RWPE2 (cell line): ENCODE results near the gene MIPOL1.

ENCODE experiments used
- ATAC-seq: fragments of 200-7000 bp; cut with Tn5 transposase; 3 replicates; pipeline ENCODE4 v1.9.1; 2021; ENCODE audit warnings: low read depth
- DNase-seq: peaks from one replicate; pipeline ENCODE4 v3.0.0-alpha.2; 2020; ENCODE audit warnings: low spot score
- H3K27ac ChIP-seq: fragments of 450-650 bp; 2 replicates; pipeline ENCODE4 v1.5.1; 2017; ENCODE audit warnings: mild to moderate bottlenecking; ENCODE audit not compliant: poor library complexity, severe bottlenecking
- H3K27me3 ChIP-seq: fragments of 250-450 bp; sonication (Bioruptor Pico); 2 replicates; pipeline ENCODE4 v1.5.1; 2021; ENCODE audit warnings: mild to moderate bottlenecking, moderate library complexity; ENCODE audit not compliant: insufficient read depth, poor library complexity, severe bottlenecking
- H3K36me3 ChIP-seq: fragments of 250-450 bp; sonication (Bioruptor Pico); 2 replicates; pipeline ENCODE4 v1.5.1; 2020; ENCODE audit warnings: low read depth, mild to moderate bottlenecking, moderate library complexity
- H3K4me1 ChIP-seq: fragments of 250-450 bp; sonication (Bioruptor Pico); 2 replicates; pipeline ENCODE4 v1.5.1; 2021; ENCODE audit warnings: mild to moderate bottlenecking, moderate library complexity; ENCODE audit not compliant: insufficient read depth, poor library complexity, severe bottlenecking
- H3K4me3 ChIP-seq: fragments of 250-450 bp; sonication (Bioruptor Pico); 2 replicates; pipeline ENCODE4 v1.5.1; 2021; ENCODE audit warnings: mild to moderate bottlenecking, moderate library complexity; ENCODE audit not compliant: severe bottlenecking
- H3K9me3 ChIP-seq: fragments of 250-450 bp; sonication (Bioruptor Pico); 2 replicates; pipeline ENCODE4 v1.5.1; 2021; ENCODE audit warnings: mild to moderate bottlenecking, moderate library complexity; ENCODE audit not compliant: severe bottlenecking
- TF ChIP-seq, protein P1 (sequence below): fragments of 450-650 bp; IDR thresholded peaks from one replicate; pipeline ENCODE4 v1.5.1; 2017; ENCODE audit warnings: mild to moderate bottlenecking, moderate library complexity; ENCODE audit not compliant: poor library complexity, severe bottlenecking

MIPOL1 gene

DNA sequence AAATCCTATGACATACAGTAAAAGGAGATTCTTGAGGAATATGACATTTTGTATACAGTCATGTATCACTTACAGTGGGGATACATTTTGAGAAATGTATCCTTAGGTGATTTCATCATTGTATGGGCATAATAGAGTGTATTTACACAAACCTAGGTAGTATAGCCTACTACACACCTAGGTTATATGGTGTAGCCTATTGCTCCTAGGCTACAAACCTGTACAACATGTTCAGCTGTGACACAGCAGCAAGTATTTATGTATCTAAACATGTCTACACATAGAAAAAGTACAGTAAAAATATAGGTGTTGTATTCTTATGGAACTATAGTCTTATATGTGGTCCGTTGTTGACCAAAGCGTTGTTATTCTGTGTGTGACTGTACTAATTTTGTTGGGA is 218.5 kb downstream of the MIPOL1 start:
- TF ChIP-seq, protein P1, sequence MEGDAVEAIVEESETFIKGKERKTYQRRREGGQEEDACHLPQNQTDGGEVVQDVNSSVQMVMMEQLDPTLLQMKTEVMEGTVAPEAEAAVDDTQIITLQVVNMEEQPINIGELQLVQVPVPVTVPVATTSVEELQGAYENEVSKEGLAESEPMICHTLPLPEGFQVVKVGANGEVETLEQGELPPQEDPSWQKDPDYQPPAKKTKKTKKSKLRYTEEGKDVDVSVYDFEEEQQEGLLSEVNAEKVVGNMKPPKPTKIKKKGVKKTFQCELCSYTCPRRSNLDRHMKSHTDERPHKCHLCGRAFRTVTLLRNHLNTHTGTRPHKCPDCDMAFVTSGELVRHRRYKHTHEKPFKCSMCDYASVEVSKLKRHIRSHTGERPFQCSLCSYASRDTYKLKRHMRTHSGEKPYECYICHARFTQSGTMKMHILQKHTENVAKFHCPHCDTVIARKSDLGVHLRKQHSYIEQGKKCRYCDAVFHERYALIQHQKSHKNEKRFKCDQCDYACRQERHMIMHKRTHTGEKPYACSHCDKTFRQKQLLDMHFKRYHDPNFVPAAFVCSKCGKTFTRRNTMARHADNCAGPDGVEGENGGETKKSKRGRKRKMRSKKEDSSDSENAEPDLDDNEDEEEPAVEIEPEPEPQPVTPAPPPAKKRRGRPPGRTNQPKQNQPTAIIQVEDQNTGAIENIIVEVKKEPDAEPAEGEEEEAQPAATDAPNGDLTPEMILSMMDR = no peak
- DNase-seq (no peak), ATAC-seq (no peak)
- Histone ChIP-seq H3K27ac (no peak overlapping the region), H3K4me3 (no peak overlapping the region), H3K36me3 (no peaks in the 10 kb centered on the region), H3K27me3 (no peaks in the 10 kb centered on the region), H3K9me3 (no peaks in the 10 kb centered on the region), H3K4me1 (peaks cover 4% of the 10 kb centered on the region)

DNA sequence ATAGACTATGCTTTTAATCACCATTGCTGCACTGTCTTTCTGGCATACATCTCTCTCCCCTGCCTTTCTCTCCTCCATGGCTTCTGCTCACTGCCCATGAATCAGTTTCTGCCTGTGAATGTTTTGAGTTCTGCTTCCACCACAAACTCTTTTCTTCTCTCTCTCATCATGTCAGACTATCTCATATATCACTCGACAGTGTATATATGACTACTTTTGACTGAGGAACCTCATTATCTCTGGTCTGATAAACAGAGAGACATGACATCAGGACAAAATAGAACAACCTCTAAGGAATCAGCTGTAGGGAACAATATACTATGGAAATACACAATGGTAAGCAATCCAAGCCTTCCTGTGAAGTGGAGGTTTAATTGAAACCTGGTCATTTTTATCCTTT is 219.4 kb downstream of the MIPOL1 start:
- H3K36me3 ChIP-seq = no peaks in the 10 kb centered on the region
- peaks cover 4% of the 10 kb centered on the region for H3K4me1 ChIP-seq
- DNase-seq = no peak
- TF ChIP-seq, protein P1 = no peak
- no peaks in the 10 kb centered on the region for H3K27me3 ChIP-seq
- ATAC-seq = no peak
- no peak overlapping the region for H3K4me3 ChIP-seq
- H3K27ac ChIP-seq = no peak overlapping the region
- H3K9me3 ChIP-seq = no peaks in the 10 kb centered on the region

DNA sequence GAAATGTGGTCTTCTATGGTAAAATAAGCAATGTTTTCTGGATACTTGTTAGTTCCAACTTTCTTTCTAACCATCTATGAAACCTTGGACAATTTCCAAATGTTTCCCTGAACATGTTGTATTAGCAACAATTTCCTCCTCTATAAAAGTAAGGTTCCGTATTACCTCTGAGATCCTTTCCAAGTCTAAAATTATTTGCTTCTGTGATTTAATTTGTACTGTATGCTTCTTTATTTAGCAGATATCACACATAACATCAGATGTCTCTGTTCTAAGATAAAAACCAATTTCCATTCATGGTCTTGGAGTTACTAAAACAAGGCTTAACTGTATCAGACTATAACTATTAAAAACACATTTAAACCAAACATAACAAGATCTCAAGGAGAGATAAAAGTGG is 220.1 kb downstream of the MIPOL1 start:
- peaks cover 4% of the 10 kb centered on the region for H3K4me1 ChIP-seq
- ATAC-seq (no peak), DNase-seq (no peak)
- no peaks in the 10 kb centered on the region for H3K36me3 ChIP-seq
- no peak overlapping the region for H3K4me3 ChIP-seq
- TF ChIP-seq, protein P1 = no peak
- no peak overlapping the region for H3K27ac ChIP-seq
- no peaks in the 10 kb centered on the region for H3K27me3 ChIP-seq
- no peaks in the 10 kb centered on the region for H3K9me3 ChIP-seq

DNA sequence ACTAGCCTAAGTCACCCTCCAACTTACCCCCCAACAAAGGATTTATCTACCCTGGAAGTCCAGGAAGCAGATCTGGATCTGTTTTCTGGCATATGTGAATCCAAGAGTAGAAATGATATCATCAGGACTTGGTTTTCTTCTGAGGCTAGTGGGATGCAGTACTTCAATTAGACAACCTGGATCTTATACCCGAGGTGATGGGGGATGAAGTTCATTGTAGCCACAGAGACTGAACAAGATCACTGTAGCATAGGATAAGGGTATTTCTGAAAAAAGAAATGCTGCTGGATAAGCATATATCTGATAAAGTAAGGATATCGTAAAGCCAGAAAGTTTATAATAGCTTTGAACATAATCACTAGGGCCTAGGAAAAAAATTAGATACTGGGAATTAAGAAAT is 222.9 kb downstream of the MIPOL1 start:
- Histone ChIP-seq H3K4me1 (peaks cover 4% of the 10 kb centered on the region), H3K4me3 (peak overlapping the region; percentile 2), H3K36me3 (no peaks in the 10 kb centered on the region), H3K27me3 (no peaks in the 10 kb centered on the region), H3K27ac (no peak overlapping the region), H3K9me3 (no peaks in the 10 kb centered on the region)
- peak; percentile 44; the same call in 1 of the 3 replicates for ATAC-seq
- TF ChIP-seq, protein P1 = no peak
- DNase-seq = no peak

DNA sequence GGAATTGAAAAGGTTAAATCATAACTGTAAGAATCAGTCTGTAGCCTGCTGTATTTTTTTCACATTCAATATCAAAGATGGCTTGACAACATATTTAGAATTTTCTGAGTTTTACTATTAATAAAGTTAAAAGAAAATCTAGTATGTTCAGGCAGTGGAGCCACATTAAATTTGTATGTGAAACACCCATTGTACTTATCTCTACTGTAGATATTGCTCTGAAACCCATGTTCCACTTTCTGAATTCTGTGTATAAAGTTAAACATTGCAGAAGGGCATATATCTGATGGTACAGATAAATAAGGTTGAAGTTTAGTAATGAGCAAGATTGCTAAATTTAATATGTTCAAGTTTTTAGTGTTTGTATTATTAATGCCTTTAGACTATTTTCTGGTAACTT is 224.6 kb downstream of the MIPOL1 start:
- Histone ChIP-seq H3K36me3 (no peaks in the 10 kb centered on the region), H3K27ac (no peak overlapping the region), H3K4me3 (no peak overlapping the region), H3K27me3 (no peaks in the 10 kb centered on the region), H3K4me1 (peaks cover 4% of the 10 kb centered on the region), H3K9me3 (no peaks in the 10 kb centered on the region)
- no peak for ATAC-seq
- DNase-seq = no peak
- TF ChIP-seq, protein P1 = no peak
